ENCODE data around the gene SND1.

DNA sequence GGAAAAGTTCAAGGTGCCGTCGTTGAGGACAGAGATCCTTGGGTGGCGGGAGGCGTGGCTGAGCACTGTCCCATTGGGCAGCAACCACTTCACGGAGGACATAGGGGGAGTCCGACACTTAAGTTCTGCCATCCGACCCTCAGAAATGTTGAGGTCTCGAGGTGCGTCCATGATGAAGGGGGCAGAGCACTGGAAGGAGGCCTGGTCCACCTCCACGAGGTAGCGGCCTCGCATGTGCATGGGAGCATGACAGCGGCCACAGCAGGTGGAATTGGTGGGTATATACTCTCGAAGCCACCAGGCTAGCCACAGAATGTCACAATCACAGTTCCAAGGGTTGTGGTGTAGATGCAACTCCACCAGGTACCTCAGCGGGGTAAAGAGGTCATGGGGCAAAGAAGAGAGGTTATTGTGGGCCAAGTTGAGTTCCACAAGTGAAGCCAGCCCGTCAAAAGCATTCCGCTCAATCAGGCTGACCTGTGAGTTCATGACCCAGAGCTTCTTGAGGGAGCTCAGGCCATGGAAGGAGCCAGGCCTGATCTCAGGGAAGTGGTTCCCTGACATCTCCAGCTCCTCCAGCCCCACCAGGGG lies 377.5 kb downstream of the SND1 start:
- TF ChIP-seq POLR2A (IDR thresholded peaks at IDR 0.05; ENCODE audit: low read length) (no peak), GATA1 (IDR thresholded peaks at IDR 0.05; ENCODE audit: low read depth, low read length) (no peak)

Data from erythroblast (primary cell).